Hepatocyte (in vitro differentiated cells): ENCODE data around the gene P2RY1.
A peak's percentile ranks its signal among the peaks of the same experiment; 100 is the strongest.

Source experiments
- EZH2phosphoT487 ChIP-seq: fragments of 200-600 bp; sonication (generic); IDR thresholded peaks from one replicate; pipeline ENCODE4 v1.6.1; 2018; ENCODE audit warnings: antibody characterized with exemption, mild to moderate bottlenecking, low read depth, moderate library complexity; ENCODE audit not compliant: unreplicated experiment, severe bottlenecking
- TF ChIP-seq, protein P1 (sequence below): fragments of 200-600 bp; sonication (generic); IDR thresholded peaks from 2 replicates; pipeline ENCODE4 v1.5.1; 2016; ENCODE audit warnings: antibody characterized with exemption, mild to moderate bottlenecking; ENCODE audit not compliant: poor library complexity

DNA sequence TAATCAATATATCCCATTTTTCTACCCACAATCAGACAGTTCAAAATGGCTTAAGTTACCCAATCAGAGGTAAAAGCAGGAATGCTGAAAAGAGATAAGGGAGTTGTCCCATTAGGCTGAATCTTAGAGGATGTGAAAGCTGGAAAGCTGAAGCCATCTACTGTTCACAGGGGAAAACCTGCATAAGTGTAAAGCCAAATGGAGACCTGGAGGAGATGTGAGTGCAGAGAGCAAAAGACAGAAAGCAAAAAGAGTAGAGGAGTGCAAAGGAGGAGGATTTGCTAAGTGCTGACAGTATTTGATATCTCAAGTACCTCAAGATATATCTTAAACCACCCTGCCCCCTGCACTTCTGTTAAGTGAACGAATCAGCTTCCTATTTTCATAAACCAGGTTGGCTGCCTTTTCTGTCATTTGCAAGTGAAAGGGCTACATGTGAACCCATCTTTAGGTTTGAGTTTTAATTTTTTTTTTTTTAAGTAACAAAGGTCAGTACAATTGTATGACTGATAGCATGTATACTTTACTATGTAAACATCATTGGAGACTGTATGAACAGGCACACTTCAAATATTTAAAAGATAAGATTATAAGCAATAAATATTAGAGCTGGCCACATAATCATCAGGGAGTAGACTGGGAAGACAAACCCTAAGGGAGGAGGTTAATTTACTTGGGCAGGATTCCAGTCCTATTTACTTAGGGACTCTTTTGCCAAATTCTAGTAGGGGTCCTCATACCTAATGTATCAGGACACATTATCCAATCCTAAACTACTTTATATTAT lies 22.8 kb upstream of the P2RY1 start:
- TF ChIP-seq, protein P1, sequence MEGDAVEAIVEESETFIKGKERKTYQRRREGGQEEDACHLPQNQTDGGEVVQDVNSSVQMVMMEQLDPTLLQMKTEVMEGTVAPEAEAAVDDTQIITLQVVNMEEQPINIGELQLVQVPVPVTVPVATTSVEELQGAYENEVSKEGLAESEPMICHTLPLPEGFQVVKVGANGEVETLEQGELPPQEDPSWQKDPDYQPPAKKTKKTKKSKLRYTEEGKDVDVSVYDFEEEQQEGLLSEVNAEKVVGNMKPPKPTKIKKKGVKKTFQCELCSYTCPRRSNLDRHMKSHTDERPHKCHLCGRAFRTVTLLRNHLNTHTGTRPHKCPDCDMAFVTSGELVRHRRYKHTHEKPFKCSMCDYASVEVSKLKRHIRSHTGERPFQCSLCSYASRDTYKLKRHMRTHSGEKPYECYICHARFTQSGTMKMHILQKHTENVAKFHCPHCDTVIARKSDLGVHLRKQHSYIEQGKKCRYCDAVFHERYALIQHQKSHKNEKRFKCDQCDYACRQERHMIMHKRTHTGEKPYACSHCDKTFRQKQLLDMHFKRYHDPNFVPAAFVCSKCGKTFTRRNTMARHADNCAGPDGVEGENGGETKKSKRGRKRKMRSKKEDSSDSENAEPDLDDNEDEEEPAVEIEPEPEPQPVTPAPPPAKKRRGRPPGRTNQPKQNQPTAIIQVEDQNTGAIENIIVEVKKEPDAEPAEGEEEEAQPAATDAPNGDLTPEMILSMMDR = no peak
- TF ChIP-seq EZH2phosphoT487 = peak; percentile 41
